NK-92 treated with Interleukin-12 subunit alpha and Interleukin-12 subunit beta, amount 100 ng/mL, for 24 hours (cell line): ENCODE measurements around the gene JPH2.

Experiments used
- DNase-seq: peaks from one replicate; lab custom pipeline; 2025; lab: John Stamatoyannopoulos, UW

Gene JPH2

GRCh38 chr20:44102582-44102981, 84.4 kb downstream of the JPH2 start:
- no peak for DNase-seq

- DNase-seq: no peak
Observed at GRCh38 chr20:44099832-44100231, 87.2 kb downstream of the JPH2 start.

- DNase-seq: no peak
Observed at GRCh38 chr20:44098657-44099056, 88.3 kb downstream of the JPH2 start.

- no peak for DNase-seq
Observed at GRCh38 chr20:44098256-44098630, 88.7 kb downstream of the JPH2 start.

- DNase-seq: no peak
Observed at GRCh38 chr20:44097521-44098255, 89.3 kb downstream of the JPH2 start.

GRCh38 chr20:44095831-44096230, 91.2 kb downstream of the JPH2 start:
- DNase-seq: no peak

- DNase-seq: no peak
Observed at GRCh38 chr20:44093249-44093582, 93.8 kb downstream of the JPH2 start.

GRCh38 chr20:44092551-44093248, 94.3 kb downstream of the JPH2 start:
- DNase-seq: peak; percentile 21

- no peak for DNase-seq
Observed at GRCh38 chr20:44091026-44091425, 96.0 kb downstream of the JPH2 start.

GRCh38 chr20:44089987-44090674, 96.9 kb downstream of the JPH2 start:
- no peak for DNase-seq

- DNase-seq: no peak
Observed at GRCh38 chr20:44087857-44088120, 99.2 kb downstream of the JPH2 start.

- no peak for DNase-seq
Observed at GRCh38 chr20:44087051-44087856, 99.7 kb downstream of the JPH2 start.

- no peak for DNase-seq
Observed at GRCh38 chr20:44085616-44086434, 101.2 kb downstream of the JPH2 start.

GRCh38 chr20:44084891-44085290, 102.1 kb downstream of the JPH2 start:
- DNase-seq: no peak

- no peak for DNase-seq
Observed at GRCh38 chr20:44084439-44084838, 102.5 kb downstream of the JPH2 start.

- DNase-seq: no peak
Observed at GRCh38 chr20:44083220-44083933, 103.6 kb downstream of the JPH2 start.

- DNase-seq: no peak
Observed at GRCh38 chr20:44081888-44082287, 105.1 kb downstream of the JPH2 start.

- no peak for DNase-seq
Observed at GRCh38 chr20:44081476-44081875, 105.5 kb downstream of the JPH2 start.

GRCh38 chr20:44080646-44081267, 106.2 kb downstream of the JPH2 start:
- DNase-seq: peak; percentile 49

- no peak for DNase-seq
Observed at GRCh38 chr20:44080064-44080463, 106.9 kb downstream of the JPH2 start.

GRCh38 chr20:44079291-44079690, 107.7 kb downstream of the JPH2 start:
- no peak for DNase-seq
